ENCODE measurements around the gene MDFI. TPM values are rescaled to one million over a fixed set of nuclear protein-coding genes. Genes with fewer than 3 reads are reported as not detected.

MDFI gene
- total RNA-seq, 4 donors from 2014 or later = 1.4 to 6.5 (median 2.3) TPM; not detected in 1

GRCh38 chr6:41602864-41603608 is 35.2 kb upstream of the MDFI start:
- WGBS, 2 donors (ENCODE audit: low coverage in 1 of 2) = 6 to 10% methylated on average over 4 to 8 of the region's 20 CpGs
- H3K27ac ChIP-seq = peak overlapping the region in 2 of 4 donors; percentile 49 to 51
- no peaks in the 10 kb centered on the region for H3K9me3 ChIP-seq
- H3K27me3 ChIP-seq = no peaks in the 10 kb centered on the region
- ATAC-seq = peak; percentile 71
- peaks cover 0 to 18% (median 5%) of the 10 kb centered on the region in 3 donors for H3K4me1 ChIP-seq
- H3K4me3 ChIP-seq = peak overlapping the region in 1 of 2 donors; percentile 24
- TF ChIP-seq EP300 (IDR thresholded peaks at IDR 0.05) = no peak
- peak; percentile 43 for TF ChIP-seq POLR2AphosphoS5 (IDR thresholded peaks at IDR 0.05)
- TF ChIP-seq CTCF (IDR thresholded peaks at IDR 0.05) = peak in 3 of 4 experiments; percentile 82 to 94 (median 84)
- no peak for TF ChIP-seq POLR2A (IDR thresholded peaks at IDR 0.05)
- peaks cover 0 to 23% of the 10 kb centered on the region in 2 donors for H3K36me3 ChIP-seq

GRCh38 chr6:41604006-41604405 is 34.3 kb upstream of the MDFI start:
- ATAC-seq = no peak
- Histone ChIP-seq H3K27ac (no peak overlapping the region), H3K36me3 (peaks cover 0 to 13% of the 10 kb centered on the region in 2 donors), H3K4me3 (no peak overlapping the region), H3K27me3 (no peaks in the 10 kb centered on the region), H3K4me1 (peaks cover 0 to 18% (median 5%) of the 10 kb centered on the region in 3 donors), H3K9me3 (no peaks in the 10 kb centered on the region)
- WGBS, 2 donors (ENCODE audit: low coverage in 1 of 2) = no CpG with 5 or more reads among the region's 5 CpGs
- no peak for TF ChIP-seq POLR2AphosphoS5 (IDR thresholded peaks at IDR 0.05)
- no peak for TF ChIP-seq EP300 (IDR thresholded peaks at IDR 0.05)
- TF ChIP-seq CTCF (IDR thresholded peaks at IDR 0.05) = no peak
- TF ChIP-seq POLR2A (IDR thresholded peaks at IDR 0.05) = no peak

- no peak for ATAC-seq
- Histone ChIP-seq H3K27me3 (no peaks in the 10 kb centered on the region), H3K27ac (no peak overlapping the region), H3K36me3 (no peaks in the 10 kb centered on the region), H3K4me3 (no peak overlapping the region), H3K9me3 (no peaks in the 10 kb centered on the region), H3K4me1 (peaks cover 0 to 18% (median 5%) of the 10 kb centered on the region in 3 donors)
- TF ChIP-seq POLR2A (IDR thresholded peaks at IDR 0.05) = no peak
- no peak for TF ChIP-seq CTCF (IDR thresholded peaks at IDR 0.05)
- TF ChIP-seq POLR2AphosphoS5 (IDR thresholded peaks at IDR 0.05) = no peak
- no peak for TF ChIP-seq EP300 (IDR thresholded peaks at IDR 0.05)
- WGBS, 2 donors (ENCODE audit: low coverage in 1 of 2) = 54 to 71% methylated on average over 2 to 3 of the region's 3 CpGs
These were observed 32.6 kb upstream of the MDFI start for GRCh38 chr6:41605649-41606048.

- Histone ChIP-seq H3K36me3 (no peaks in the 10 kb centered on the region), H3K27me3 (peaks cover 8% of the 10 kb centered on the region), H3K4me1 (peaks cover 0 to 16% (median 5%) of the 10 kb centered on the region in 3 donors), H3K9me3 (no peaks in the 10 kb centered on the region), H3K4me3 (no peak overlapping the region), H3K27ac (no peak overlapping the region)
- ATAC-seq = no peak
- WGBS, 2 donors (ENCODE audit: low coverage in 1 of 2) = 87% methylated on average over 5 of the region's 5 CpGs; no CpG with 5 or more reads in 1 of the 2 donors
- TF ChIP-seq EP300 (IDR thresholded peaks at IDR 0.05) (no peak), CTCF (IDR thresholded peaks at IDR 0.05) (no peak), POLR2A (IDR thresholded peaks at IDR 0.05) (no peak), POLR2AphosphoS5 (IDR thresholded peaks at IDR 0.05) (no peak)
These were observed 31.2 kb upstream of the MDFI start for GRCh38 chr6:41607036-41607435.

- TF ChIP-seq EP300 (IDR thresholded peaks at IDR 0.05) (no peak), CTCF (IDR thresholded peaks at IDR 0.05) (no peak), POLR2A (IDR thresholded peaks at IDR 0.05) (no peak), POLR2AphosphoS5 (IDR thresholded peaks at IDR 0.05) (no peak)
- no peak for ATAC-seq
- H3K27me3 ChIP-seq = peaks cover 8% of the 10 kb centered on the region
- H3K9me3 ChIP-seq = no peaks in the 10 kb centered on the region
- no peak overlapping the region for H3K4me3 ChIP-seq
- no peaks in the 10 kb centered on the region for H3K36me3 ChIP-seq
- whole genome bisulfite sequencing, 2 donors (ENCODE audit: low coverage in 1 of 2) = 86% methylated on average over 1 of the region's 9 CpGs; no CpG with 5 or more reads in 1 of the 2 donors
- peaks cover 0 to 9% (median 2%) of the 10 kb centered on the region in 3 donors for H3K4me1 ChIP-seq
- H3K27ac ChIP-seq = no peak overlapping the region
These were observed 30.5 kb upstream of the MDFI start for GRCh38 chr6:41607736-41608135.
